SW480 (cell line): ENCODE data around the gene LSAMP.
"Not testable (repeated sequence)": the region's sequence is repeated elsewhere in the genome, so short reads cannot be mapped to it uniquely, and the experiment has no call there.

Source experiments
- DNase-seq: peaks from one replicate; pipeline ENCODE4 v3.0.0-alpha.2; 2016; ENCODE audit warnings: low spot score

The LSAMP gene

GRCh38 chr3:116102037-116102436 lies 343.2 kb downstream of the LSAMP start:
- no peak for DNase-seq

- DNase-seq = no peak
These were observed 348.1 kb downstream of the LSAMP start for GRCh38 chr3:116097226-116097625.

GRCh38 chr3:116096631-116097030 lies 348.7 kb downstream of the LSAMP start:
- no peak for DNase-seq

GRCh38 chr3:116093374-116093773 lies 351.9 kb downstream of the LSAMP start:
- no peak for DNase-seq

- no peak for DNase-seq
These were observed 357.9 kb downstream of the LSAMP start for GRCh38 chr3:116087426-116087825.

- DNase-seq = no peak
These were observed 360.1 kb downstream of the LSAMP start for GRCh38 chr3:116084999-116085791.

- no peak for DNase-seq
These were observed 361.6 kb downstream of the LSAMP start for GRCh38 chr3:116083683-116084082.

- no peak for DNase-seq
These were observed 366.7 kb downstream of the LSAMP start for GRCh38 chr3:116078561-116078960.

GRCh38 chr3:116077557-116077956 lies 367.7 kb downstream of the LSAMP start:
- DNase-seq = no peak

- DNase-seq = no peak
These were observed 368.2 kb downstream of the LSAMP start for GRCh38 chr3:116077059-116077458.

GRCh38 chr3:116070516-116071278 lies 374.6 kb downstream of the LSAMP start:
- not testable (repeated sequence) for DNase-seq

GRCh38 chr3:116070061-116070460 lies 375.2 kb downstream of the LSAMP start:
- no peak for DNase-seq

GRCh38 chr3:116069024-116069423 lies 376.3 kb downstream of the LSAMP start:
- no peak for DNase-seq

- DNase-seq = no peak
These were observed 378.0 kb downstream of the LSAMP start for GRCh38 chr3:116067326-116067725.

GRCh38 chr3:116065501-116065900 lies 379.8 kb downstream of the LSAMP start:
- DNase-seq = no peak

- no peak for DNase-seq
These were observed 380.6 kb downstream of the LSAMP start for GRCh38 chr3:116064646-116065045.

- DNase-seq = peak; percentile 44
These were observed 385.7 kb downstream of the LSAMP start for GRCh38 chr3:116059421-116060096.

GRCh38 chr3:116058844-116059243 lies 386.4 kb downstream of the LSAMP start:
- no peak for DNase-seq

- DNase-seq = no peak
These were observed 387.8 kb downstream of the LSAMP start for GRCh38 chr3:116057400-116058006.

GRCh38 chr3:116056280-116056679 lies 389.0 kb downstream of the LSAMP start:
- no peak for DNase-seq

- no peak for DNase-seq
These were observed 392.3 kb downstream of the LSAMP start for GRCh38 chr3:116053017-116053416.

- DNase-seq = no peak
These were observed 392.7 kb downstream of the LSAMP start for GRCh38 chr3:116052602-116053001.
